Measurements from ENCODE around the gene TMEM94. TPM values are rescaled to one million over a fixed set of nuclear protein-coding genes. Genes with fewer than 3 reads are reported as not detected.
"Not testable (repeated sequence)": the region's sequence is repeated elsewhere in the genome, so short reads cannot be mapped to it uniquely, and the experiment has no call there.

Gene TMEM94
- total RNA-seq, 4 donors from 2014 or later, result 31.0 to 50.3 (median 42.8) TPM

GRCh38 chr17:75418531-75418930, 37.9 kb upstream of the TMEM94 start:
- no peaks in the 10 kb centered on the region for H3K9me3 ChIP-seq
- no peaks in the 10 kb centered on the region for H3K27me3 ChIP-seq
- 65 to 70% methylated on average over 4 to 5 of the region's 5 CpGs for WGBS, 2 donors (ENCODE audit: low coverage in 1 of 2)
- no peak overlapping the region for H3K27ac ChIP-seq
- H3K4me1 ChIP-seq, result peaks cover 0 to 13% (median 0%) of the 10 kb centered on the region in 3 donors
- H3K36me3 ChIP-seq, result no peaks in the 10 kb centered on the region
- ATAC-seq, result no peak
- H3K4me3 ChIP-seq, result no peak overlapping the region
- TF ChIP-seq EP300 (IDR thresholded peaks at IDR 0.05), result no peak
- TF ChIP-seq CTCF (IDR thresholded peaks at IDR 0.05), result no peak
- no peak for TF ChIP-seq POLR2AphosphoS5 (IDR thresholded peaks at IDR 0.05)
- TF ChIP-seq POLR2A (IDR thresholded peaks at IDR 0.05), result no peak

- TF ChIP-seq POLR2A (IDR thresholded peaks at IDR 0.05) (no peak), POLR2AphosphoS5 (IDR thresholded peaks at IDR 0.05) (peak; percentile 26), CTCF (IDR thresholded peaks at IDR 0.05) (no peak)
- H3K36me3 ChIP-seq, result no peaks in the 10 kb centered on the region
- ATAC-seq, result peak; percentile 54
- no peak overlapping the region for H3K4me3 ChIP-seq
- H3K4me1 ChIP-seq, result peaks cover 0 to 41% (median 15%) of the 10 kb centered on the region in 3 donors
- 27 to 48% methylated on average over 13 to 15 of the region's 17 CpGs for WGBS, 2 donors (ENCODE audit: low coverage in 1 of 2)
- peak overlapping the region; percentile 48 to 85 (median 76) for H3K27ac ChIP-seq
- H3K27me3 ChIP-seq, result no peaks in the 10 kb centered on the region
- H3K9me3 ChIP-seq, result no peaks in the 10 kb centered on the region
Measured at GRCh38 chr17:75428543-75429469, 27.6 kb upstream of the TMEM94 start.

DNA sequence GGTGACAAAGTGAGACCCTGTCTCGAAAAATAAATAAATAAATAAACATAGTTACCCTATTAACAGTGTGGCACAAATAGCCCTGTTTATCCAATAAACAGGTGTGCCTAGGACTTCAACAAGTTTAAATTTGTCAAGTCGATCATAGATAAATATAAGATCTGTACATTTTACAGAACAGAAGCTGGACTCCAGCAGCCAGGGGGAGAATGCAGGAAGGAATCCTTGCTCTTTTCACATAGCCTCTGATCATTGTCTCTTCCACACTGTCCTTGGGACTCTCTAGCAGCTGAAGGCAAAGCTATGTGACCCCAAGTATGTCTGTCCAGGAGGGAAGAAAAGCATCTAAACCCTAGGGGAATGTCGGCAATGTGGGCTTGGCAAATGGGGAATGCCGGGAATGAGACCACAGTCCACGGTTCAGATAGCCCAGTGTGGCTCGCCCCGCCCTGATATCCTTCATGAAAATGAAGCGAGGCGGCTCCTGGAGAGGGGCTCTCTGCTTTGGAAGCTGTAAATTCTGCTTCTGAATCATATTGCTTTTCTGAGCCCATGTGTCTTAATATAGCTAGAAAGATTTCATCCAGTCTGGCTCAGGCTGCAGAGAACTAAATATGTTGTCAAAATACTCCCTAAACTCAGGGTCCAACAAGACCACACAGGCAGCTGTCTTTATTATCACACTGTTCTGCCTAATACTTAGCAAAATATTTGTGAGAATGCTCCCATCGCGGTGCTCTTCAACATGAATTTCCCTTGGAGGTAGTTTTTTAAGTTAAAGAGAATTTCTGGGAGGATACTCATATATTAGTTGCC, 26.1 kb upstream of the TMEM94 start:
- Histone ChIP-seq H3K27ac (peak overlapping the region in 3 of 4 donors; percentile 74 to 85 (median 79)), H3K4me3 (no peak overlapping the region), H3K36me3 (no peaks in the 10 kb centered on the region), H3K9me3 (no peaks in the 10 kb centered on the region), H3K4me1 (peaks cover 0 to 41% (median 15%) of the 10 kb centered on the region in 3 donors), H3K27me3 (no peaks in the 10 kb centered on the region)
- 21 to 58% methylated on average over 3 to 7 of the region's 11 CpGs for WGBS, 2 donors (ENCODE audit: low coverage in 1 of 2)
- ATAC-seq, result no peak
- peak in 1 of 4 experiments; percentile 35 for TF ChIP-seq CTCF (IDR thresholded peaks at IDR 0.05)
- no peak for TF ChIP-seq EP300 (IDR thresholded peaks at IDR 0.05)
- TF ChIP-seq POLR2AphosphoS5 (IDR thresholded peaks at IDR 0.05), result no peak

DNA sequence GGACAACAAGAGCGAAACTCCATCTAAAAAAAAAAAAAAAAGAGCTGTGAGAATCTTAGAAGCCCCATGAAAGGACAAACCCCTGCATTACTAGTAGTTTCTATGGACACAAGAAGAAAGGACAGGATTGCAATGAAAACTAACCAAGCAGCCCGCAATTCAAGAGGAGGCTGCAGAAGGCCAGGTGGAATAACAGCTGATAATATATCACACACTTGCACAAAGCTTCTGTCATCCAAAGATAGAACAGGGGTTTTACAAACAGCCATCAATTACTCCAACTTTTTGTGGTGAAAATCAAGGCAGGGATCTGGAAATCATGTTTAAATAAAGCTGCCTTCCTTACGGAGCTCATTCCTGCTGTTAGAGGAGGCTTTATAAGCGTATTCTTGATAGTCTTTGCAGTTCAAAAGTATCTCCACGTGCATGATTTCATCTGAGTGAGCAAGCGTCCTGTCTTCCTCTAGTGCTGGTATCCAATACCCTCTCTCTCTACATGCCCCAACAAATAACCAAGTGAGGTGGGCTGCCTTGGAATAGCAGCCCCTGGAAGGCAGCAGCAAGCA, 23.1 kb upstream of the TMEM94 start:
- H3K36me3 ChIP-seq, result no peaks in the 10 kb centered on the region
- no peak for ATAC-seq
- H3K27me3 ChIP-seq, result no peaks in the 10 kb centered on the region
- H3K9me3 ChIP-seq, result no peaks in the 10 kb centered on the region
- WGBS, 2 donors (ENCODE audit: low coverage in 1 of 2), result 45 to 69% methylated on average over 2 to 6 of the region's 6 CpGs
- H3K4me3 ChIP-seq, result no peak overlapping the region
- no peak overlapping the region for H3K27ac ChIP-seq
- no peak for TF ChIP-seq CTCF (IDR thresholded peaks at IDR 0.05)
- H3K4me1 ChIP-seq, result peaks cover 0 to 26% (median 14%) of the 10 kb centered on the region in 3 donors

- H3K27ac ChIP-seq, ATAC-seq, H3K9me3 ChIP-seq, H3K4me3 ChIP-seq, H3K27me3 ChIP-seq, H3K36me3 ChIP-seq: not testable (repeated sequence)
- 94 to 99% methylated on average over 4 to 6 of the region's 6 CpGs for WGBS, 2 donors (ENCODE audit: low coverage in 1 of 2)
- peaks cover 0 to 15% (median 6%) of the 10 kb centered on the region in 3 donors for H3K4me1 ChIP-seq
Measured at GRCh38 chr17:75434433-75434832, 22.0 kb upstream of the TMEM94 start.

DNA sequence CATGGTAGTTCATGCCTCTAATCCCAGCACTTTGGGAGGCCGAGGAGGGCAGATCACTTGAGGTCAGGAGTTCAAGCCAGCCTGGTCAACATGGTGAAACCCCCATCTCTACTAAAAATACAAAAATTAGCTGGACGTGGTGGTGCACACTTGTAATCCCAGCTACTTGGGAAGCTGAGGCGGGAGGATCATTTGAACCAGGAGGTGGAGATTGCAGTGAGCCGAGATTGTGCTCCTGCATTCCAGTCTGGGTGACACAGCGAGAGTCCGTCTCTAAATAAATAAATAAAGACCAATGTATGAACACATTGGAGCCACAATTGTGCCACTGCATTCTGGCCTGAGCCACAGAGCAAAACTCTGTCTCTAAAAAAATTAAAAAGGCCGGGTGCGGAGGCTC, 19.0 kb upstream of the TMEM94 start:
- ATAC-seq, H3K27me3 ChIP-seq: not testable (repeated sequence)
- WGBS, 2 donors (ENCODE audit: low coverage in 1 of 2), result 80 to 81% methylated on average over 6 to 8 of the region's 8 CpGs

More for the DNA sequence above, 19.0 kb upstream of the TMEM94 start:
- H3K9me3 ChIP-seq, H3K27ac ChIP-seq, H3K4me1 ChIP-seq, H3K36me3 ChIP-seq, H3K4me3 ChIP-seq: not testable (repeated sequence)

All from gastroesophageal sphincter (tissue), 4 donors.